ENCODE data around the gene NUB1. TPM values are rescaled to one million over a fixed set of nuclear protein-coding genes. Genes with fewer than 3 reads are reported as not detected.
A peak's percentile ranks its signal among the peaks of the same experiment; 100 is the strongest.

Gene NUB1
- total RNA-seq, 4 donors from 2014 or later, result 66.4 to 90.8 (median 68.2) TPM

DNA sequence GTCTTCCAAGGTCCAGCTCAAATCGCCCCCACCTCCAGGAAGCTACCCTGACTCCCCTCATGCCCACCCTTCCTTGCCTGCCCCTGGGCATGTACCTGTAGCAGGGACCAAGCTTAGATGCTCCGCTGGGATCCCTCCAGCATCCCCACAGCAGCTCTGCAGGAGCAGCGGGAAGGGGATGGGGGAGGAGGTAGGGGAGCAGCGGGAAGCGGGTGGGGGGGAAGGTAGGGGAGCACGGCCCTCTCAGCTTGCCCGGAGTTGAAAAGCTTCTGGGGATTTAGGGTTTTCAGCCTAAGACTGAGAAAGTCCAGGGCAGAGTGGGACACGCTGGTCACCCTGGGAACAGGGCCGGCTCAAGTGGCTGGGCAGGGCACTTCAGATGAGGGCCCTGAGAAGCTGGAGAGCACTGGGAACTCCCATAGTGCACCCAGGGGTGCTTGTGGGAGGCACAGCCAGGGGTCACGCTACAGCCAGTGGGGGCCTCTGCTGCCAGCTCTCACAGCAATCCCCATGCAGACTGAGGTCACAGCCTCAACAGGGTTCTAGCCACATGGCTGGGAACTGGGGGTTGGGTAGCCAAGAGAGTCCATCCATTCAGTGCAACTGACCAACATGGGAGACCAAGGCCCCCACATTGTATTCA is 54.8 kb downstream of the NUB1 start:
- H3K9me3 ChIP-seq, result no peaks in the 10 kb centered on the region
- H3K36me3 ChIP-seq, result no peaks in the 10 kb centered on the region
- H3K4me3 ChIP-seq, result no peak overlapping the region
- H3K27ac ChIP-seq, result no peak overlapping the region
- no peaks in the 10 kb centered on the region for H3K4me1 ChIP-seq
- no peak for DNase-seq
- no peaks in the 10 kb centered on the region for H3K27me3 ChIP-seq
- TF ChIP-seq, protein P1, sequence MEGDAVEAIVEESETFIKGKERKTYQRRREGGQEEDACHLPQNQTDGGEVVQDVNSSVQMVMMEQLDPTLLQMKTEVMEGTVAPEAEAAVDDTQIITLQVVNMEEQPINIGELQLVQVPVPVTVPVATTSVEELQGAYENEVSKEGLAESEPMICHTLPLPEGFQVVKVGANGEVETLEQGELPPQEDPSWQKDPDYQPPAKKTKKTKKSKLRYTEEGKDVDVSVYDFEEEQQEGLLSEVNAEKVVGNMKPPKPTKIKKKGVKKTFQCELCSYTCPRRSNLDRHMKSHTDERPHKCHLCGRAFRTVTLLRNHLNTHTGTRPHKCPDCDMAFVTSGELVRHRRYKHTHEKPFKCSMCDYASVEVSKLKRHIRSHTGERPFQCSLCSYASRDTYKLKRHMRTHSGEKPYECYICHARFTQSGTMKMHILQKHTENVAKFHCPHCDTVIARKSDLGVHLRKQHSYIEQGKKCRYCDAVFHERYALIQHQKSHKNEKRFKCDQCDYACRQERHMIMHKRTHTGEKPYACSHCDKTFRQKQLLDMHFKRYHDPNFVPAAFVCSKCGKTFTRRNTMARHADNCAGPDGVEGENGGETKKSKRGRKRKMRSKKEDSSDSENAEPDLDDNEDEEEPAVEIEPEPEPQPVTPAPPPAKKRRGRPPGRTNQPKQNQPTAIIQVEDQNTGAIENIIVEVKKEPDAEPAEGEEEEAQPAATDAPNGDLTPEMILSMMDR (IDR thresholded peaks at IDR 0.05), result no peak
- no peak for TF ChIP-seq POLR2A (IDR thresholded peaks at IDR 0.05)

DNA sequence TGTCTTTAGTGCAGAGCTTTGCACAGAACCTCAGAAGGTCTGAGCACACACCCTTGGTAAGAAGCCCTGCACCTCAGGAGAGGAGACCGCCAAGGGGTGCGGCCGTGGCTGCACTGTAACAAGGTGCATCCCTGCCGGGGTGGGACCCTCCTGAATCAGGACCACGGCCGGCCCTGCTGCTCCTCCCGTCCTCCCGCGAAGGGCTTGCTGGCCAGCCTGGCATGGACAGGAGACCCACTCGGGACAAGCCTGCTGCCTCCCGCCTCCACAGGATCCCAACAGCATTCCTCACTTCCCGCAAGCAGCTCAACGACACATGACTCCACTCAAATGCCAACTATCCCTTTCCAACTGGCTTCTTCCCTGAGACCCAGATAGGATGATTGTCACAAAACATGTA is 55.4 kb downstream of the NUB1 start:
- no peaks in the 10 kb centered on the region for H3K27me3 ChIP-seq
- H3K4me3 ChIP-seq, result no peak overlapping the region
- no peaks in the 10 kb centered on the region for H3K9me3 ChIP-seq
- H3K4me1 ChIP-seq, result no peaks in the 10 kb centered on the region
- DNase-seq, result no peak
- TF ChIP-seq, protein P1 (IDR thresholded peaks at IDR 0.05), result no peak
- no peak for TF ChIP-seq POLR2A (IDR thresholded peaks at IDR 0.05)
- H3K27ac ChIP-seq, result no peak overlapping the region
- no peaks in the 10 kb centered on the region for H3K36me3 ChIP-seq

- Histone ChIP-seq H3K4me3 (no peak overlapping the region), H3K4me1 (no peaks in the 10 kb centered on the region), H3K9me3 (no peaks in the 10 kb centered on the region), H3K36me3 (no peaks in the 10 kb centered on the region), H3K27me3 (no peaks in the 10 kb centered on the region), H3K27ac (no peak overlapping the region)
- no peak for TF ChIP-seq POLR2A (IDR thresholded peaks at IDR 0.05)
- TF ChIP-seq, protein P1 (IDR thresholded peaks at IDR 0.05), result no peak
- DNase-seq, result no peak
These were observed 57.1 kb downstream of the NUB1 start for GRCh38 chr7:151398446-151399304.

GRCh38 chr7:151399305-151399601 is 57.6 kb downstream of the NUB1 start:
- Histone ChIP-seq H3K9me3 (no peaks in the 10 kb centered on the region), H3K36me3 (no peaks in the 10 kb centered on the region), H3K4me1 (no peaks in the 10 kb centered on the region), H3K27ac (no peak overlapping the region), H3K4me3 (no peak overlapping the region), H3K27me3 (no peaks in the 10 kb centered on the region)
- DNase-seq, result no peak
- TF ChIP-seq POLR2A (IDR thresholded peaks at IDR 0.05), result no peak
- TF ChIP-seq, protein P1 (IDR thresholded peaks at IDR 0.05), result no peak

DNA sequence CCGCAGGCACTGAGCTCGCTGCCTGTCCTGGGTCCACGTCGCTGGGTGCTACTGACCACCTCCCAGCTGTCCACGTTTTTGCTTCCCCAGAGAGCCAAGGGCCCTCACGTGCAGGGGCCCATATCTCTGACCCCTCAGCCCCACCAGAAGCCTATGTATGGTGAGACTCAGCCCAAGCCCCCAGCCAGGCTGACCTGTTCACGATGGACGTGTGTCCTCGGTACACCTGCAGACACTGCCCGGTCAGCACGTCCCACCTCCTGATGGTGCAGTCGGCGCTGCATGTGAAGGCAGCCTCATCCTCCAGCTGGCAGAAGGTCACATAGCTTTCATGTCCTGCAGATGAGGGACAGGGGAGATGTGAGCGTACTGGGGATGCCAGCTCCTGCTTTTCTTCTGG is 58.3 kb downstream of the NUB1 start:
- Histone ChIP-seq H3K27me3 (no peaks in the 10 kb centered on the region), H3K9me3 (no peaks in the 10 kb centered on the region), H3K4me3 (no peak overlapping the region), H3K4me1 (no peaks in the 10 kb centered on the region), H3K27ac (no peak overlapping the region), H3K36me3 (no peaks in the 10 kb centered on the region)
- peak in 1 of 3 donors; percentile 20 for DNase-seq
- TF ChIP-seq POLR2A (IDR thresholded peaks at IDR 0.05), result no peak
- TF ChIP-seq, protein P1 (IDR thresholded peaks at IDR 0.05), result no peak
